Fibroblast of lung (primary cell): Measurements from ENCODE around the gene SP140L. TPM values are rescaled to one million over a fixed set of nuclear protein-coding genes. Genes with fewer than 3 reads are reported as not detected.
"Not testable (repeated sequence)": the region's sequence is repeated elsewhere in the genome, so short reads cannot be mapped to it uniquely, and the experiment has no call there.

Source experiments
- DNase-seq, 2 donors: peaks; one replicate each; pipeline versions ENCODE4 v3.0.0 to v3.0.0-alpha.2; 2010; ENCODE audit warnings: low read depth in 2 of 2
- H2AFZ ChIP-seq: 2 replicates; pipeline ENCODE4 v1.5.1; 2012; ENCODE audit warnings: low read length, control low read depth, inconsistent platforms
- H3K27ac ChIP-seq: 2 replicates; pipeline ENCODE4 v1.5.1; 2011; ENCODE audit warnings: low read length, control low read depth; ENCODE audit not compliant: insufficient read depth
- H3K27me3 ChIP-seq: 2 replicates; pipeline ENCODE4 v1.5.1; 2011; ENCODE audit warnings: mild to moderate bottlenecking, low read length; ENCODE audit not compliant: control insufficient read depth, insufficient read depth
- H3K36me3 ChIP-seq: 2 replicates; pipeline ENCODE4 v1.5.1; 2011; ENCODE audit warnings: low read length; ENCODE audit not compliant: control insufficient read depth, insufficient read depth
- H3K4me1 ChIP-seq: 2 replicates; pipeline ENCODE4 v1.5.1; 2011; ENCODE audit warnings: low read length; ENCODE audit not compliant: control insufficient read depth, insufficient read depth; ENCODE audit errors: extremely low read depth
- H3K4me2 ChIP-seq: 2 replicates; pipeline ENCODE4 v1.5.1; 2011; ENCODE audit warnings: low read length, control low read depth; ENCODE audit not compliant: insufficient read depth; ENCODE audit errors: extremely low read depth
- H3K4me3 ChIP-seq, 4 experiments: fragments of 200-600 bp in 1 of 4; sonication (generic) in 1 of 4; replicated peaks in 1 of 4; 2 replicates each; pipeline ENCODE4 v1.5.1; 2011 to 2016; ENCODE audit warnings: low read length in 4 of 4, low read depth in 3 of 4, mild to moderate bottlenecking in 3 of 4, control low read depth in 2 of 4, inconsistent platforms in 1 of 4, mixed read lengths in 1 of 4; ENCODE audit not compliant: insufficient read depth in 1 of 4; ENCODE audit errors: control extremely low read depth in 1 of 4
- H3K79me2 ChIP-seq: 2 replicates; pipeline ENCODE4 v1.5.1; 2012; ENCODE audit warnings: mild to moderate bottlenecking, low read length, inconsistent platforms; ENCODE audit not compliant: control insufficient read depth, insufficient read depth
- H3K9ac ChIP-seq: 2 replicates; pipeline ENCODE4 v1.5.1; 2011; ENCODE audit warnings: mild to moderate bottlenecking, low read length, control low read depth; ENCODE audit not compliant: insufficient read depth
- H3K9me3 ChIP-seq: 2 replicates; pipeline ENCODE4 v1.5.1; 2012; ENCODE audit warnings: low read depth, low read length; ENCODE audit not compliant: control insufficient read depth, insufficient read depth
- H4K20me1 ChIP-seq: 2 replicates; pipeline ENCODE4 v1.5.1; 2011; ENCODE audit warnings: low read length; ENCODE audit not compliant: control insufficient read depth, insufficient read depth; ENCODE audit errors: extremely low read depth
- CTCF ChIP-seq, 2 donors: IDR thresholded peaks in 1 of 2; conservative IDR thresholded peaks in 1 of 2; 1 replicate in 1 of 2; 2 replicates in 1 of 2; pipeline ENCODE4 v1.5.1; 2011 to 2012; ENCODE audit warnings: low read length in 2 of 2, control low read depth in 1 of 2, inconsistent platforms in 1 of 2, low read depth in 1 of 2, mild to moderate bottlenecking in 1 of 2
- EZH2 ChIP-seq: IDR thresholded peaks from 2 replicates; pipeline ENCODE4 v1.5.1; 2012; ENCODE audit warnings: low read length, control low read depth, mild to moderate bottlenecking; ENCODE audit errors: missing control alignments
- polyA plus RNA-seq, 2 donors: library from polyadenylated mRNA; depleted of rRNA in 1 of 2; stranded (reverse) in 1 of 2; unstranded in 1 of 2; fragments of >200 nt; gene quantifications; 2 replicates each; pipeline ENCODE4 v1.2.1, GENCODE V29; 2011 to 2012; ENCODE audit warnings: missing spikeins in 1 of 2
- total RNA-seq: library from RNA; depleted of rRNA; stranded (reverse); fragments of >200 nt; gene quantifications from 2 replicates; pipeline ENCODE4 v1.2.1, GENCODE V29; 2014

SP140L gene
- total and polyA plus RNA-seq, 2 donors (not counting 1 experiment from before 2014, with no cell fraction given): 10.9 to 16.9 TPM

DNA sequence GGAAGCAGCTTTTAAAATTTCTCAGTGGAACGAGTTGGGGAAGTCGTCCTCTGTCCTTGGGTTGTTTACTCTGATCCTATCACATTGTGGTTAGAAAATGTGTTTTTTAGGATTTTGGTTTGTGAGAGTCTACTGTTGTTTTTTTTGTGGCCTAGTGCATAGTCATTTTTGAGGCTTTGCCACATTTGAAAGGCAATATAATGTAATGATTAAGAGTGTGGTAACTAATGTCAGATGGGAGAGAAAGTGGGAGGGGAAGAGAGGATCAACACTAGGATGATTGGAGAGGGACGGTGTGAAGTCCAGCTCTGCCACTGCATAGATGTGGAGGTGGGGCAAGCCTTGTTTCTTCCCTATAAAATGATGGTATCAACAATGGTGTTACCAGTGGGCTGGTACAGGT, 8.5 kb downstream of the SP140L start:
- H4K20me1 ChIP-seq: no peaks in the 10 kb centered on the region
- no peak overlapping the region for H3K9ac ChIP-seq
- H3K36me3 ChIP-seq: no peaks in the 10 kb centered on the region
- H3K4me2 ChIP-seq: no peak overlapping the region
- no peak overlapping the region for H3K27ac ChIP-seq
- TF ChIP-seq EZH2: no peak
- no peak for TF ChIP-seq CTCF (conservative IDR thresholded peaks at IDR 0.05 in 1 of 2, IDR thresholded peaks at IDR 0.05 in 1 of 2; ENCODE audit: low read depth in 1 of 2, low read length in 2 of 2)
- H3K79me2 ChIP-seq: no peaks in the 10 kb centered on the region
- H3K9me3 ChIP-seq: no peaks in the 10 kb centered on the region
- H3K4me3 ChIP-seq: no peak overlapping the region
- peak in 1 of 2 donors; percentile 13 for DNase-seq
- H2AFZ ChIP-seq: no peak overlapping the region
- no peaks in the 10 kb centered on the region for H3K27me3 ChIP-seq
- H3K4me1 ChIP-seq: no peaks in the 10 kb centered on the region

DNA sequence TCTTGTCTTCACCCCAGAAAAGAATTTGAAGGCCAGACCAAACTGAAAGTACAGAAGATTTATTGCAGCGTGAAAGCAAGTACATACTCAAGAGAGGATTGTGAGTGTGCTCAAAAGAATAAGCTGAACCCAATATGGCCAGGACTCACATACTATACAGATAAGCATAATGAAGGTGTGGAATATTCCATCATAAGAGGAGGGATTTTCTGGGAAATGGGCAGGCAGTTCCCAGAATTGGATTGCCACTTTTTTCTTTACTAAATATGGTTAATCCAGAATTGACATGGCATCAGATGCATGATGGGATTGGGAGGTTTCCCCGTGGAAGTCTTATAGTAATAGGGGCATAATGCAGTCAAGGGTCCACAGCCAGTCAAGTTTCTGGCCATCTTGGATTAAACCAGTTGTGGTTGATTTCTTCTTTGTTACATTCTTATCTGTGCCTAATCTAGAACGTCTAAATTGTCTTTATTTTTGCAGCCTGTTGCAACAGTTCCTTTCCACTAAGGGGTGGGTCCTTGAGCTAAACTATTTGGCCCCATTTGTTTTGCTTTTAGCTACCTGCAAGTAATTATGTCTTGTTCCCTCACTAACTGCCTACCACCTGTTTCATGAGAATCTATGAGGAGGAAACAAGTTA, 9.0 kb downstream of the SP140L start:
- Histone ChIP-seq H3K4me3 (no peak overlapping the region), H3K4me2 (no peak overlapping the region), H4K20me1 (no peaks in the 10 kb centered on the region), H3K27me3 (no peaks in the 10 kb centered on the region), H3K9me3 (no peaks in the 10 kb centered on the region), H3K9ac (no peak overlapping the region), H2AFZ (no peak overlapping the region), H3K4me1 (no peaks in the 10 kb centered on the region), H3K27ac (no peak overlapping the region), H3K79me2 (no peaks in the 10 kb centered on the region), H3K36me3 (no peaks in the 10 kb centered on the region)
- DNase-seq: no peak
- TF ChIP-seq CTCF (conservative IDR thresholded peaks at IDR 0.05 in 1 of 2, IDR thresholded peaks at IDR 0.05 in 1 of 2; ENCODE audit: low read depth in 1 of 2, low read length in 2 of 2): no peak
- TF ChIP-seq EZH2: no peak

- not testable (repeated sequence) for H3K27me3 ChIP-seq, H3K4me3 ChIP-seq, H3K27ac ChIP-seq, H3K4me2 ChIP-seq, H4K20me1 ChIP-seq, DNase-seq, H2AFZ ChIP-seq, H3K36me3 ChIP-seq, H3K79me2 ChIP-seq, H3K4me1 ChIP-seq, H3K9ac ChIP-seq, H3K9me3 ChIP-seq
Measured at GRCh38 chr2:230341936-230342528, 15.0 kb downstream of the SP140L start.

GRCh38 chr2:230343041-230343624, 16.1 kb downstream of the SP140L start:
- H3K4me1 ChIP-seq, H3K4me3 ChIP-seq, H3K27me3 ChIP-seq, H3K9me3 ChIP-seq, H3K4me2 ChIP-seq, H3K9ac ChIP-seq, H3K79me2 ChIP-seq, H3K27ac ChIP-seq, H4K20me1 ChIP-seq, H2AFZ ChIP-seq, DNase-seq, H3K36me3 ChIP-seq: not testable (repeated sequence)
